ENCODE results near the gene ADI1.

The ADI1 gene

GRCh38 chr2:3558205-3559014, 39.1 kb upstream of the ADI1 start, which contains the start of gene RNASEH1:
Gene RNASEH1, minus strand, starts transcription at chr2:3558333. Its CDS starts 73 bp downstream, at chr2:3558260.
- TF ChIP-seq CTCF (conservative IDR thresholded peaks at IDR 0.05; ENCODE audit: low read depth, low read length): no peak
- peak within 1 kb of the TSS; percentile 75 for H3K4me3 ChIP-seq (IDR thresholded peaks at IDR 0.05; ENCODE audit: insufficient read depth, low read depth, low read length)
- peaks cover 36% of the 10 kb centered on the region for H3K79me2 ChIP-seq (ENCODE audit: insufficient read depth, low read depth)
- peak within 1 kb of the TSS; percentile 67 for H3K4me2 ChIP-seq
- peak within 1 kb of the TSS; percentile 72 for H2AFZ ChIP-seq (ENCODE audit: low read depth)
- no peaks in the 10 kb centered on the region for H3K27me3 ChIP-seq (ENCODE audit: insufficient read depth, low read depth)
- H3K9ac ChIP-seq: peak within 1 kb of the TSS; percentile 96
- H3K4me1 ChIP-seq (ENCODE audit: low read depth, poor library complexity, severe bottlenecking): peaks cover 17% of the 10 kb centered on the region
- peak within 1 kb of the TSS; percentile 84 for H3K27ac ChIP-seq
- peaks cover 10% of the 10 kb centered on the region; the same call in 1 of the 2 replicates for H3K36me3 ChIP-seq (ENCODE audit: insufficient read depth)
- no peaks in the 10 kb centered on the region for H4K20me1 ChIP-seq (ENCODE audit: insufficient read depth)

GRCh38 chr2:3557639-3558204, 38.4 kb upstream of the ADI1 start:
- no peak for TF ChIP-seq CTCF (conservative IDR thresholded peaks at IDR 0.05; ENCODE audit: low read depth, low read length)
- Histone ChIP-seq H3K4me2 (peak overlapping the region; percentile 67), H3K27ac (peak overlapping the region; percentile 84), H2AFZ (ENCODE audit: low read depth) (peak overlapping the region; percentile 51), H3K4me1 (ENCODE audit: low read depth, poor library complexity, severe bottlenecking) (peaks cover 11% of the 10 kb centered on the region), H3K79me2 (ENCODE audit: insufficient read depth, low read depth) (peaks cover 36% of the 10 kb centered on the region), H3K4me3 (IDR thresholded peaks at IDR 0.05; ENCODE audit: insufficient read depth, low read depth, low read length) (no peak overlapping the region), H3K27me3 (ENCODE audit: insufficient read depth, low read depth) (no peaks in the 10 kb centered on the region), H4K20me1 (ENCODE audit: insufficient read depth) (no peaks in the 10 kb centered on the region), H3K36me3 (ENCODE audit: insufficient read depth) (peaks cover 10% of the 10 kb centered on the region; the same call in 1 of the 2 replicates), H3K9ac (peak overlapping the region; percentile 96)

GRCh38 chr2:3553946-3554345, 34.6 kb upstream of the ADI1 start:
- Histone ChIP-seq H3K36me3 (ENCODE audit: insufficient read depth) (peaks cover 18% of the 10 kb centered on the region; the same call in 1 of the 2 replicates), H4K20me1 (ENCODE audit: insufficient read depth) (no peaks in the 10 kb centered on the region)
- no peak for TF ChIP-seq CTCF (conservative IDR thresholded peaks at IDR 0.05; ENCODE audit: low read depth, low read length)

GRCh38 chr2:3547915-3548314, 28.6 kb upstream of the ADI1 start:
- Histone ChIP-seq H3K4me3 (IDR thresholded peaks at IDR 0.05; ENCODE audit: insufficient read depth, low read depth, low read length) (no peak overlapping the region), H3K36me3 (ENCODE audit: insufficient read depth) (peaks cover 29% of the 10 kb centered on the region; the same call in 1 of the 2 replicates), H3K4me2 (no peak overlapping the region), H3K79me2 (ENCODE audit: insufficient read depth, low read depth) (no peaks in the 10 kb centered on the region; the same call in 1 of the 2 replicates), H3K27me3 (ENCODE audit: insufficient read depth, low read depth) (no peaks in the 10 kb centered on the region), H2AFZ (ENCODE audit: low read depth) (no peak overlapping the region), H4K20me1 (ENCODE audit: insufficient read depth) (no peaks in the 10 kb centered on the region), H3K9ac (no peak overlapping the region), H3K27ac (no peak overlapping the region), H3K4me1 (ENCODE audit: low read depth, poor library complexity, severe bottlenecking) (no peaks in the 10 kb centered on the region)
- TF ChIP-seq CTCF (conservative IDR thresholded peaks at IDR 0.05; ENCODE audit: low read depth, low read length): no peak

More at GRCh38 chr2:3553946-3554345, 34.6 kb upstream of the ADI1 start:
- Histone ChIP-seq H3K4me3 (IDR thresholded peaks at IDR 0.05; ENCODE audit: insufficient read depth, low read depth, low read length) (no peak overlapping the region), H3K4me1 (ENCODE audit: low read depth, poor library complexity, severe bottlenecking) (peaks cover 11% of the 10 kb centered on the region), H3K27ac (no peak overlapping the region), H3K4me2 (no peak overlapping the region), H3K9ac (no peak overlapping the region), H3K79me2 (ENCODE audit: insufficient read depth, low read depth) (peaks cover 36% of the 10 kb centered on the region), H3K27me3 (ENCODE audit: insufficient read depth, low read depth) (no peaks in the 10 kb centered on the region), H2AFZ (ENCODE audit: low read depth) (no peak overlapping the region)

Data from KMS-11 (cell line).